DMS53 treated with DMSO at 0.1 percent for 48 hours (cell line): Measurements from ENCODE around the gene PARK7.

Experiments
- DNase-seq: peaks from one replicate; lab custom pipeline; 2025; ENCODE audit not compliant: unreplicated experiment; lab: John Stamatoyannopoulos, UW

PARK7 gene

GRCh38 chr1:8006037-8006963, 44.8 kb downstream of the PARK7 start:
- peak; percentile 84 for DNase-seq

DNA sequence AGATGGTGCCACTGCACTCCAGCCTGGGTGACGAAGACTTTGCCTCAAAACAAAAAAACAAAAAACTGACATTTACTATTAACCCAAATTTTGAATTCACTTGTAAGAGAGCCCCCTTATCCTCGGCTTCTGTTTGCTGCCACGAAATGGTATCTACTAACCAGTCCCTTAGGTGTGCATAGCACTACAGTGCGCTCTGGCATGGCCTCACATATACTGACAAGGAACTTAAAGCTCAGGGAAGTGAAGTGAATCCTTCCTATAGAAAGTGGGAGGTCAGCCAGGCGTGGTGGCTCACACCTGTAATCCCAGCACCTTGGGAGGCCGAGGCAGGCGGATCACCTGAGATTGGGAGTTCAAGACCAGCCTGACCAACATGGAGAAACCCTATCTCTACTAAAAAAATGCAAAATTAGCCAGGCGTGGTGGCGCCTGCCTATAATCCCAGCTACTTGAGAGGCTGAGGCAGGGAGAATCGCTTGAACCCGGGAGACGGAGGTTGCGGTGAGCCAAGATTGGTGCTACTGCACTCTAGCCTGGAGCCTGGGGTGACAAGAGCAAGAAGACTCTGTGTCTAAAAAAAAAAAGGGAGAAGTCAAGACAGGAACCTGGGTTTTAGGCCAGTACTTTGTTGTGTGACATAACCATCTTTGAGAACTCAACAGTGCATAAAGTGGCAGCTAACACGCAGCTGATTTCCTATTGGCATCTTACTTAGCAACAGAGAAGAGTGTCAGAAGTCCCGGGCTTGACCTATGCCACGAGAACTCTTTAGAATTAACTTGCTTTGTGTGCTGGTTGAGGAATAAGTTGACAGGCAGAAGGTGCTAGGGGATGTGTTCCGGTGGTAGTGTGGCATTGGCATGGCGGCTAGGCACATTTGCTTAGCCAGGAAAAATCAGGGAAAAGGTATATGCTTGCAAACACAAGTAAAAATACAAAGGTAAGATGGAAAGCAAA, 47.8 kb downstream of the PARK7 start:
- no peak for DNase-seq

DNA sequence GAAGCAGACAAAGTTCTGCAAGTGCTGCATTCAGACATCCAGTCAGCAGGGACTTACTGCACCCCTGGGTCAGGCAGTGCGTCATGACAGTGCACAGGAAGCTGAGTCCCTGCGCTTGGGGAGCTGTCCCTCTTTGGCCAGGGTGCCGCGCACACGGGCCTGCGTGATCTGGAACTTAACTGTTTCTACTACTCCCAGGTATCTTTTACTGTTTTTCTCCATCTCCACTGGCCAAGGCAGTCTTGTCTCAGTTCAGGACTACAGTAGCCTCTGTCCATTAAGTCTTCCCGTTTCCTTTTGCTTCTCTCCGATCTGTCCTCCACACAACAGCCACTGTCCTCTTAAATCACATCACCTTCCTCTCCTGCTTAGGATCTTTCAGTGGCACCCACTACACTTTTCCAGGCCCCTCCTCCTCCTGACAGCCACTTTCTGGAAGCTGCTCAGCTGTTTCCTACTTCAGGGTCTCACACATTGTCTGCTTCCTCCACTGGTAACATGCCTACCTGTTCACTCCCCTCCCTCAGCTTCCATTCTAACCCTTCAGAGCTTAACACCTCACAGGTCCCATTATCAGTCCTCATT, 48.7 kb downstream of the PARK7 start:
- DNase-seq: no peak

DNA sequence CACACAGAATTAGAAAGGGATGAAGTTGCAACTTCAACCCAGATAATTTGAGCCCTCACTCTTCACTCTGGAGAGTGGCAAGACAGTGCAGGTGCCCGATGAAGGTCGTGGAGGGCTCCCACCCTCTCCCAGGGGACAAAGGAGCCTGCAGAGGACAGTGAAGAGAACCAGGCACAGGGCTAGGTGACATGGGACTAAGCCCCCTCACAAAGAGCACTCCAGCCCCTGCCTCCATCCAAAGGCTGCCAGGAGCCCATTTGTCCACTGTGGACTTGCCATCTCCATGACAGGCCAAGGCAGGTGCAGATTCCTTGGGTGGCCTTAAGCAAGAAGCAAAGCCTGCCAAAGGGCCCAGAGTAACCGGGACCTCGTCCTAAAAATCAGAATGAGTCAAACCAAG, 49.5 kb downstream of the PARK7 start:
- DNase-seq: no peak

GRCh38 chr1:8011923-8012858, 50.7 kb downstream of the PARK7 start:
- no peak for DNase-seq

DNA sequence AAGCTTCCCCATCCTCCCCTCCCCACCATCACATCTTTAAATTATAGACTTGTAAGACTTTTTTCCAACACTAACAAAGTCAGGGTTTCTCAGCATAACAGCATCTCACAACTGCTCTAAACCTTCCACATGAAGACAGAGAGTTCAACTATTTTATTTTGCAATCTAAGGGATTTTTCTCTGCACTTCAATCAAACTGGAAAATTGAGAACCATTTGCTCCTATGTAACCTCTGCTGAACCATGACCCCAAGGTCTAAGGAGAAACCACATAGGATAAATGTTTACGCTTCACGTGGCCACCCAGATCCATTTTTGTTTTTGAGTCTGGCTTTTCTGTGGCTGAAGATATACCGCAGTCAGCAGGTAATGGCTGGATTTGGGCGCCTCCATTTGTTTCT, 51.4 kb downstream of the PARK7 start:
- DNase-seq: no peak

DNA sequence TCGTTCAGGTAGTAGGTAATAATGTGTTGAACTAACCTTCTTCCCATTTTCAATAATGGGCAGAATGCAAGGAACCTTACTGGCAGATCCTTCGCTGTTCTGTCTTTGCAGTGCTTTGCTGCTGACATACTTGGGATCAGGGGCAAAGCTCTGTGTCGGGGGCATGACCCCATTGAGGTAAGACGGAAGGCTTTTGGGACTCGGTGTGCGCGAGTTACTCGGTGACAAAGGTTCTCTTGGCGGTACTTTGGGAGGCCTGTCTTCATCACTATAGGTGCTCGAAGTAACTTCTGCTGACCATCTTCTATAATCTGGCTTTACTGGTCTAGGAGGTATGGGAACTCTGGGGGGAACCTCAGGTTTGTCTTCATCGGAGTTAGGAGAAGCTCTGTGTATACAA, 51.9 kb downstream of the PARK7 start:
- no peak for DNase-seq

DNA sequence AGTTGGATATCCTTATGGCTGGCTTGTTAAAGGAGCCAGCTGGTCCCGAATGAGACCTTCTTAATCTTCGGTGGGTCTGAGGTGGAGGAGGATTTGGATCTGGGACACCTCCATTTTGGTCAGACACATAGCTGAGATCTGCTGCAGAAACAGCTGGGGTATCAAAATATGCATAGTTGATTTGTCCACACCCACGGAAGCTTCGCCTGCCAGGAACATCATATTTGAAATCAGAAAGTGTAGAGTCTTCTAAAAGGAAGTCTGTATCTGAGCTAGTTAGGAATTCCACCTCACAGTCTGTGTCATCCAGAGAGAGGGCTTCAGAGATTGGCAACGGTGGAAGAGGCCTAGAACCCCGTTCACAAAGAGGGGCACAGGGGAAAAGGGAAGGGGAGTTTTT, 52.3 kb downstream of the PARK7 start:
- DNase-seq: no peak

DNA sequence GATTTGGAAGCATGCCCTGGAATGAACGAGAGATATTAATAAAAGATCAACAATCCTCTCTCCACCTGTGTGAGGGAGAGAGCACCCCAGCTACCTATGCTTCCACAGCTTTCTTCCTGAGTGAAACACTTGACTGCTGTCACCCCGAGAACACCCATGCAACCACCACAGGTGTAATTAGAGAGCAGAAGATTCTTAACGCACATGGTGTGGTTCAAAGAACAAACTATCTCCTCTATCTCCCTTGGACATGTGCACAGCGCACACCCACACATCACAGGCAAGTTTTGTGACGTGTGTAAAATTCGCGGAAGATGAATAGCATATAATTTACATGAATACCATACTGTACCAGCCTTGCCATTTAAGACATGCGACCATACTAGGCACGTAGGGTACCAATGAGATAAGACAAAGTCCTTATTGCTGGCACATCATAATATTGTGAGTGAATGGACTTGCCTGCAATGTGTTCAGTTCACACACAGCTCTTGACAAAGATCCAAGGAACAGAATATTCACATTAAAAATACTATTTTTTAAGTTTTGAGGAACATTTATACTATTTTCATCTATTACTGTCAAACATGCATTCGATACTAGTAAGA, 53.0 kb downstream of the PARK7 start:
- DNase-seq: no peak

GRCh38 chr1:8015036-8015808, 53.7 kb downstream of the PARK7 start:
- peak; percentile 56 for DNase-seq

- DNase-seq: no peak
Observed at GRCh38 chr1:8015809-8016165, 54.3 kb downstream of the PARK7 start.

- no peak for DNase-seq
Observed at GRCh38 chr1:8016210-8016894, 54.8 kb downstream of the PARK7 start.

DNA sequence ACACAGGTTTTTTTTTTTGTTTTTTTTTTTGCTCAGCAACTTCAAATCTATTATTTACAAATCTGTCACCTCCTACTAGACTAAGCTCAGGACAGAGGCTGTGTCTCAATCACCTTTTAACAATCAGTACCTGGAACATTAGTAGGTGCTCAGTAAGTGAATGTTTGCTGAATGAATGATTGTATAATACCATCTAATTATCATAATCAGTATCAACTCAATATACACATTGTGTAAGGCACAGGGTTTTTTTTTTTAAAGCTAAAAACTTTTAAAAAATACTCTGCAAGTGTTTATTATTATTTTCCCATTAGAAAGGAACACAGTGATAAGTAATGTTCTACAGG, 55.4 kb downstream of the PARK7 start:
- no peak for DNase-seq

GRCh38 chr1:8017495-8018197, 56.1 kb downstream of the PARK7 start:
- no peak for DNase-seq

DNA sequence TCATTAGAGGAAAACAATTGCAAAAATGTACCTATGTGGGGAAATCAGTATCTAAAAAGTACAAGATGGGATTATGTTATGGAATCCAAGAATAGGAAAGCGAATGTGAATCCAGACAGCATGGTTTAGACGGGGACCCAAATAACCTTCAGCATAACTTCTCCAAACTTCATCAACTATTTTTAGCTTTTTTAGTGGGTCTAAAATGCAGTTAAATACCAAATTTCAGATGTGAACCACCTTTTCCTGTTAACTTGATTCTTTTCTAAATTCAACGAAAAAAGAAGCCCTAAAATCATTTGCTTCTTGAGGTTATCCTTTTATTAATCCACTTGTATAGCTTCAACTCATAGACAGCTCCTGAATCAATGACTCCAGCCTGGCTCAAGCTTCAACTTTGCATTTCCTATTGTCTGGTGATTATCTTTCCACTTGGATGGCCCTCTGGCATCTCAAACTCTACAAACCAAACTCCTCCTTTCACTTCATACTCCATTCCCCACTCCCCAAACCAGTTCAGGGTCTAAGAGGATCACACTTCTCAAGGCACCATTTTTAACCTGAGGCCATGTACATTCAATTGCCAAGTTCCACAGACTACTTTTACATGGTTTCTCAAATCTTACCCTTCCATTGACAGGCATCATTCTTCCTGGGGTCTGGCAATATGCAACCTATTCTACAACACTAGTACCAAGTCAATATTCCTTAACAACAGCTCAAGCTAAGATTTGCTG, 57.1 kb downstream of the PARK7 start:
- no peak for DNase-seq

DNA sequence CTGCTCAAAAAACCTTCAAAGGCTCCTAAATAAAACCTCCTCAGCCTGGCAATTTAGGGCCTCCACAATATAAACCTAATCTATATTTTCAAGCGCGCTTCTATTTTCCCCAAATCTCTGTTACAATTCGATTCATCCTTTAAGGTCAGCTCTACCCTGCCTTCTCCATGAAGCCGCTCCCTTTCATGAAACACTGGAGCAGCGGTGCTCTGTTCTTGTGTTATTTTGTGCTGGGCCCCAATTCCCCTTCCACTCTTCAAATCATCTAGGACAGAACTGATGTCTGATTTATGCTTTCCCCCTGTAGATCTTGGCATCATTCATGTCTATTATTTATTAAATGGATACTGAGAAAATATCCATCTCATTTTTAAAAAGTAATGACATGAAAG, 57.7 kb downstream of the PARK7 start:
- DNase-seq: no peak

- peak; percentile 74 for DNase-seq
Observed at GRCh38 chr1:8020032-8020431, 58.5 kb downstream of the PARK7 start.
